ENCODE results near the gene JAK1. TPM values are rescaled to one million over a fixed set of nuclear protein-coding genes. Genes with fewer than 3 reads are reported as not detected.

The JAK1 gene
- total RNA-seq, 1 donor from 2014 or later = 55.8 TPM

DNA sequence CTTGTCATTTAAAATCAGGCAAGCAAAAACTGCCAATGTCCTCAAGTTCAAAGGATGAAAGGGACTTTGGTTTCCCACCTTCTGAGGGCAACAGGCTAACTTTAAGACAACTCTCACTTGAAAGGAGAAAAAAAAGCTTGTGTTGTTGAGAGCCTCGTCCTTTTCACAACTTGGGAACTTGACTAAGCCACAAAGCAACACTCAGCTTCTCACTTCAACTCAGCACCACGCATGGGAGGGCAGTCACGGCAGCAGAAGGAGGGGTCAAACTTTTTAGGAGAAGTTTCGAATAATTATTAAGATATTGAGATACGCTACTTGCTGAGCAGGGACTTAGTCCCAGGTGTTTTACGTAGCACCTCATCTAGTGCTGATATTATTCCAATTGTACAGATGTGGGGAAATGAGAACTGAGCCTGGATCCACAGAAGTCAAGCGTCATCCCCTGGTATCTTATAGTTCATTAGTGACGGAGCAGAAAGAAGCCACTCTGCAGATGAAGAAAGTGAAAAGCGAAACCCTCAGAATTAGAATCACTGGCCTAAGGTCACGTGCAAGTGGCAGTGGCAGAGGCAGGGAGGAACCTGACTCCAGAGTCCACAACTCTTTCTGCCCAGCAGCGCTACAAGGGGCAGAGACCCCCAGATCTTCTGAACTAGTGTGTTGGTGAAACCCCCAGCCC is 83.6 kb downstream of the JAK1 start:
- Histone ChIP-seq H3K4me3 (ENCODE audit: low read depth, low read length) (no peak overlapping the region), H3K36me3 (ENCODE audit: control insufficient read depth, insufficient read depth, low read length) (peaks cover 4% of the 10 kb centered on the region), H3K27me3 (ENCODE audit: control insufficient read depth, insufficient read depth, low read length) (no peaks in the 10 kb centered on the region)
- FAIRE-seq (no peak), DNase-seq (ENCODE audit: low read depth) (no peak)
- TF ChIP-seq, protein P1, sequence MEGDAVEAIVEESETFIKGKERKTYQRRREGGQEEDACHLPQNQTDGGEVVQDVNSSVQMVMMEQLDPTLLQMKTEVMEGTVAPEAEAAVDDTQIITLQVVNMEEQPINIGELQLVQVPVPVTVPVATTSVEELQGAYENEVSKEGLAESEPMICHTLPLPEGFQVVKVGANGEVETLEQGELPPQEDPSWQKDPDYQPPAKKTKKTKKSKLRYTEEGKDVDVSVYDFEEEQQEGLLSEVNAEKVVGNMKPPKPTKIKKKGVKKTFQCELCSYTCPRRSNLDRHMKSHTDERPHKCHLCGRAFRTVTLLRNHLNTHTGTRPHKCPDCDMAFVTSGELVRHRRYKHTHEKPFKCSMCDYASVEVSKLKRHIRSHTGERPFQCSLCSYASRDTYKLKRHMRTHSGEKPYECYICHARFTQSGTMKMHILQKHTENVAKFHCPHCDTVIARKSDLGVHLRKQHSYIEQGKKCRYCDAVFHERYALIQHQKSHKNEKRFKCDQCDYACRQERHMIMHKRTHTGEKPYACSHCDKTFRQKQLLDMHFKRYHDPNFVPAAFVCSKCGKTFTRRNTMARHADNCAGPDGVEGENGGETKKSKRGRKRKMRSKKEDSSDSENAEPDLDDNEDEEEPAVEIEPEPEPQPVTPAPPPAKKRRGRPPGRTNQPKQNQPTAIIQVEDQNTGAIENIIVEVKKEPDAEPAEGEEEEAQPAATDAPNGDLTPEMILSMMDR (IDR thresholded peaks at IDR 0.05; ENCODE audit: insufficient read depth, low read length, severe bottlenecking) = no peak

DNA sequence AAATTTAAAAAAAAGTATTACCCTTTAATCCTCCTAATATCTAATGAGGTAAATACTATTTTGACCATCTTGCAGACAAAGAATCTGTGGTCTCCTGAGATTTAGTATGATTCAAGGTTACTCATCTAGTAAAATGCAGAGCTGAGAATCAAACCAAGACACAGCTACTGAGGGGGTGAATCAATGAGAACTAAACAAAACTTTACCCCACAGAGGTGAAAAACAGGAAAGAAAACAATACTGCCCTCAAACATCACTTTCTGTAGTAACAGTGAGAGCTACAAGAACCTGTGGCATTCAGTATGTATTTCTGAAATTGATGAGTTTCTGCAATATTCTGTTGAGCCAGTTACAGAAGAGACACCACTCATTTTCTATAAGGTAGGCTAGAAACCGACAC is 85.1 kb downstream of the JAK1 start:
- FAIRE-seq (no peak), DNase-seq (ENCODE audit: low read depth) (peak; percentile 51)
- Histone ChIP-seq H3K36me3 (ENCODE audit: control insufficient read depth, insufficient read depth, low read length) (peaks cover 4% of the 10 kb centered on the region), H3K27me3 (ENCODE audit: control insufficient read depth, insufficient read depth, low read length) (no peaks in the 10 kb centered on the region), H3K4me3 (ENCODE audit: low read depth, low read length) (no peak overlapping the region)
- TF ChIP-seq, protein P1 (IDR thresholded peaks at IDR 0.05; ENCODE audit: insufficient read depth, low read length, severe bottlenecking) = no peak

DNA sequence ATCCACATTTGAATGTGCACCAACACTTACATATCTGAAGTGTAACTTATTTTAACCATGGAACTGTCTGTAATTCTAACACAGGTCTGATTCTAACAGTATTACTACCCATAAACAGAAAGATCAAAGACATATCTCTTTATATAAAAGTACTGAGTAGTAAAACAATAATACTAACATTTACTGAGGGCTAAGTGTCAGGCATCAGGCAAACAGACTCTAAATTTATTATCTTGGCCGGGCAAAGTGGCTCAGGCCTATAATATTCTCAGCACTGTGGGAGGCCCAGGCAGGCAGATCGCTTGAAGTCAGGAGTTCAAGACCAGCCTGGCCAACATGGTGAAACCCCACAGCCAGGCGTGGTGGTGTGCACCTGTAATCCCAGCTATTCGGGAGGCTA is 85.9 kb downstream of the JAK1 start:
- H3K36me3 ChIP-seq (ENCODE audit: control insufficient read depth, insufficient read depth, low read length) = peaks cover 7% of the 10 kb centered on the region
- no peak for DNase-seq (ENCODE audit: low read depth)
- FAIRE-seq = no peak
- H3K27me3 ChIP-seq (ENCODE audit: control insufficient read depth, insufficient read depth, low read length) = no peaks in the 10 kb centered on the region
- TF ChIP-seq, protein P1 (IDR thresholded peaks at IDR 0.05; ENCODE audit: insufficient read depth, low read length, severe bottlenecking) = no peak
- no peak overlapping the region for H3K4me3 ChIP-seq (ENCODE audit: low read depth, low read length)

DNA sequence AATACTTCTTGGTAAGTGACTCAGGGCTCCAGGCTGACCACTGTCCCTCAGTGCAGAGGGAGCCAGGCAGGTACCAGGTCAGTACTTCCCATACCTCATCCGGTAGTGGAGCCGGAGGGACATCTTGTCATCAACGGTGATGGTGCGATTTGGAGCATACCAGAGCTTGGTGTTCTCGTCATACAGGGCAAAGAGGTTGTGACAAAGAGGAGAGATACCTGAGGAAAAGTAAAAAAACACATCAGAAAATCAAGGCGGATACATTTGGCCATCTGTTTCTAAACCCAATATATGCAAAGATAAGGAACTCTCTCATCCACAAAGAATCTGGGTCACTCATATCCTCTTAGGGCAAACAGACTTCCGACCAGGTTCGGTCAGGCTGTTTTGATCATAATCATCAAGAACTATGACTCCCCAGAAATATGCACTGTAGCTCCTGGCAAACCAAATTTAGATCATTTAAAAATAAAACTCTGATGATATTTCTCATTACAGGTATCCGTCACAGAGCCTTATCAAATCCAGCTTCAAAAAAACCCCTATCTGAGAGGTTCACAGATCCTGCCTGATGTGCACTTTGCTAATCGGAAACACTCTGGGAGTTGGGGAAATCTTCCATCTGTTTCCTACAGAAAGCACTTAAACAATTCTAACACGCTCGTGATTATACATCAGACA is 87.3 kb downstream of the JAK1 start:
- TF ChIP-seq, protein P1 (IDR thresholded peaks at IDR 0.05; ENCODE audit: insufficient read depth, low read length, severe bottlenecking) = no peak
- Histone ChIP-seq H3K27me3 (ENCODE audit: control insufficient read depth, insufficient read depth, low read length) (no peaks in the 10 kb centered on the region), H3K4me3 (ENCODE audit: low read depth, low read length) (no peak overlapping the region), H3K36me3 (ENCODE audit: control insufficient read depth, insufficient read depth, low read length) (peaks cover 7% of the 10 kb centered on the region)
- DNase-seq (ENCODE audit: low read depth) (no peak), FAIRE-seq (no peak)

DNA sequence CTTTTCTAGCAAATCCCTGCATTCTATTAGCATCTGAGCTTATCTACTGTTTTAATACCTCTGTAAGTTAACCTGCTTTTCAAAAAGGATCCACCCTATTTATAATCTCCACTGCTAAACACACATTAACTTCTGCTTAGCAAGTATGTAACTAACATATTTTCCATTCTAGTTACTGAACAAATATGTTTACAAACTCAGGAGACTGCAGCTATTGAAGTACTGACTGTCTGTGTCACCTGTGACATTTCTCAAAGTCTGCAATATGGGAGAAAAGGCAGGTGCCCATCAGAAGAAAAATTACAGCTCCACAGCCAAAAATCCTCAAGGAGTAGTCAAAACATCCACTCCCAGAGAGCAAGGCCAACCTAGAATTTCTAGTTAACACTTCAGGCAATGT is 88.3 kb downstream of the JAK1 start:
- H3K36me3 ChIP-seq (ENCODE audit: control insufficient read depth, insufficient read depth, low read length) = peaks cover 10% of the 10 kb centered on the region
- no peaks in the 10 kb centered on the region for H3K27me3 ChIP-seq (ENCODE audit: control insufficient read depth, insufficient read depth, low read length)
- no peak for FAIRE-seq
- no peak overlapping the region for H3K4me3 ChIP-seq (ENCODE audit: low read depth, low read length)
- no peak for DNase-seq (ENCODE audit: low read depth)
- TF ChIP-seq, protein P1 (IDR thresholded peaks at IDR 0.05; ENCODE audit: insufficient read depth, low read length, severe bottlenecking) = no peak

All from bronchial epithelial cell (primary cell).